Neural progenitor cell (in vitro differentiated cells): ENCODE data around the gene ESRRB. TPM values are rescaled to one million over a fixed set of nuclear protein-coding genes. Genes with fewer than 3 reads are reported as not detected.

Source experiments
- DNase-seq: peaks from one replicate; pipeline ENCODE4 v3.0.0-alpha.2; 2016; ENCODE audit warnings: low spot score
- H2AFZ ChIP-seq: fragments of 200-600 bp; sonication (generic); replicated peaks from 2 replicates; pipeline ENCODE4 v1.6.1; 2016; ENCODE audit warnings: antibody characterized with exemption
- H3F3A ChIP-seq: fragments of 200-600 bp; sonication (generic); 2 replicates; pipeline ENCODE4 v1.6.1; 2016; ENCODE audit warnings: antibody characterized with exemption, low read depth
- H3K27ac ChIP-seq: fragments of 200-600 bp; sonication (generic); 2 replicates; pipeline ENCODE4 v1.5.1; 2016; ENCODE audit warnings: mild to moderate bottlenecking
- H3K27me3 ChIP-seq: fragments of 200-600 bp; sonication (generic); 2 replicates; pipeline ENCODE4 v1.6.1; 2016; ENCODE audit warnings: mild to moderate bottlenecking, moderate library complexity
- H3K36me3 ChIP-seq: fragments of 200-600 bp; sonication (generic); 2 replicates; pipeline ENCODE4 v1.5.1; 2016
- H3K4me1 ChIP-seq: fragments of 200-600 bp; sonication (generic); 2 replicates; pipeline ENCODE4 v1.6.1; 2016; ENCODE audit warnings: mixed run types
- H3K4me2 ChIP-seq: fragments of 200-600 bp; sonication (generic); 2 replicates; pipeline ENCODE4 v1.6.1; 2016
- H3K4me3 ChIP-seq: fragments of 200-600 bp; sonication (generic); 2 replicates; pipeline ENCODE4 v1.5.1; 2016
- H3K79me2 ChIP-seq: fragments of 200-600 bp; sonication (generic); 2 replicates; pipeline ENCODE4 v1.6.1; 2016; ENCODE audit warnings: low read depth
- H3K9ac ChIP-seq: fragments of 200-600 bp; sonication (generic); 2 replicates; pipeline ENCODE4 v1.6.1; 2016
- H3K9me3 ChIP-seq: fragments of 200-600 bp; sonication (generic); 2 replicates; pipeline ENCODE4 v1.5.1; 2016; ENCODE audit warnings: low read depth
- H4K20me1 ChIP-seq: fragments of 200-600 bp; sonication (generic); 2 replicates; pipeline ENCODE4 v1.6.1; 2016; ENCODE audit warnings: low read depth
- H3K27ac Mint-ChIP-seq: 3 replicates; pipeline ENCODE4 v1.8.0; 2021; ENCODE audit warnings: mixed read lengths
- H3K27me3 Mint-ChIP-seq: 2 replicates; pipeline ENCODE4 v1.8.0; 2022; ENCODE audit warnings: low read depth, mild to moderate bottlenecking, inconsistent platforms, moderate library complexity, mixed read lengths; ENCODE audit not compliant: insufficient read depth
- H3K36me3 Mint-ChIP-seq: 3 replicates; pipeline ENCODE4 v1.8.0; 2021; ENCODE audit warnings: mixed read lengths
- H3K4me1 Mint-ChIP-seq: 3 replicates; pipeline ENCODE4 v1.8.0; 2021; ENCODE audit warnings: mixed read lengths
- H3K4me3 Mint-ChIP-seq: 3 replicates; pipeline ENCODE4 v1.8.0; 2021; ENCODE audit warnings: mild to moderate bottlenecking, moderate library complexity, mixed read lengths
- H3K9me3 Mint-ChIP-seq: 3 replicates; pipeline ENCODE4 v1.8.0; 2020; ENCODE audit warnings: mixed read lengths
- CTCF ChIP-seq: fragments of 200-600 bp; sonication (generic); IDR thresholded peaks from 2 replicates; pipeline ENCODE4 v1.5.1; 2017; ENCODE audit warnings: antibody characterized with exemption, mild to moderate bottlenecking
- EZH2 ChIP-seq: fragments of 200-600 bp; sonication (generic); IDR thresholded peaks from 2 replicates; pipeline ENCODE4 v1.6.1; 2017; ENCODE audit warnings: antibody characterized with exemption, mild to moderate bottlenecking, moderate library complexity
- EZH2phosphoT487 ChIP-seq: fragments of 200-600 bp; sonication (generic); IDR thresholded peaks from 2 replicates; pipeline ENCODE4 v1.6.1; 2017; ENCODE audit warnings: antibody characterized with exemption
- total RNA-seq: library from RNA; depleted of rRNA; stranded (reverse); fragments of >200 nt; gene quantifications from 2 replicates; pipeline ENCODE4 v1.2.3, GENCODE V29; 2015; ENCODE audit warnings: low replicate concordance

ESRRB gene
- total RNA-seq, 1 donor from 2014 or later = 1.3 TPM

DNA sequence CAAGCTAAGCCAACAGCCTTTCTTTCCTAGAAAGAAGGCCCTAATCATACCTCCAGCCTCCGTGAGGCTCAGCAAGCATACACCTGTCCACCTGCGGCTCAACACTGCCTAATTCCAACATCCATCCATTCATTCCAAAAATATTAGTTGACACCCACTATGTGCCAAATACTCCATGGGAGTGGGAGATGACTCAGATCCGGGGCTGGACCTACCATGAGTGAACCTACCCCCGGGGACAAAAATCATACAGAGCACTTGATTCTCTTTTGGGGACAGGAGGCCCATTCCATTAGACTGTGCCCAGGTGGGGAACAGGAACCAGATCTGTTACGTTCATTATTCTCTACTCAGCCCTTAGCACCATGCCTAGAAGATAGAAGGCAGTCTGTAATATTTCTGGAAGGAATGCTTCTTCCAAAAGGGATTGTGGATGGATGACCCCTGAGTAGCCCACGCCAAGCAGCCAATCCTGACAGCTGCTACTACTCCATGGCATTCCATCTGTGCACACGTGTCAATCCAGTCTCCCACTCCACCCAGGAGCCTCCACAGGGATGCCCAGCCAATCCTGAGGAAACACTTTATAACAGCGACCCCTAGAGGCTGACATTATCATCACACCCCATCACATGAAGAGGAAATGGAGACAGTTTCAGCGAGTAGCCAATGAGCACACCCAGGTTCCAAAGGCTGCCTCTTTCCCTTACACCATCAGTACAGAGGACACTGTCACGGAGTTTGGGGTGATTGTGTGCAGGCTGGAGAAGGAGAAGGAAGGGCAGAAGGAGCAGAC, 170.7 kb downstream of the ESRRB start:
- Histone ChIP-seq H2AFZ (peak overlapping the region; percentile 55), H4K20me1 (no peaks in the 10 kb centered on the region), H3K4me1 (peaks cover 17% of the 10 kb centered on the region), H3K4me2 (no peak overlapping the region), H3K9me3 (no peaks in the 10 kb centered on the region), H3K9ac (no peak overlapping the region), H3K36me3 (no peaks in the 10 kb centered on the region), H3K27ac (no peak overlapping the region), H3K27me3 (no peaks in the 10 kb centered on the region), H3K4me3 (no peak overlapping the region), H3K79me2 (no peaks in the 10 kb centered on the region), H3F3A (peaks cover 9% of the 10 kb centered on the region)
- peak; percentile 78 for DNase-seq
- Mint-ChIP-seq H3K4me3 (no peak overlapping the region), H3K27ac (no peak overlapping the region), H3K36me3 (no peaks in the 10 kb centered on the region), H3K4me1 (peaks cover 20% of the 10 kb centered on the region), H3K27me3 (no peaks in the 10 kb centered on the region), H3K9me3 (no peaks in the 10 kb centered on the region)
- no peak for TF ChIP-seq EZH2phosphoT487
- no peak for TF ChIP-seq EZH2
- TF ChIP-seq CTCF = peak; percentile 89

DNA sequence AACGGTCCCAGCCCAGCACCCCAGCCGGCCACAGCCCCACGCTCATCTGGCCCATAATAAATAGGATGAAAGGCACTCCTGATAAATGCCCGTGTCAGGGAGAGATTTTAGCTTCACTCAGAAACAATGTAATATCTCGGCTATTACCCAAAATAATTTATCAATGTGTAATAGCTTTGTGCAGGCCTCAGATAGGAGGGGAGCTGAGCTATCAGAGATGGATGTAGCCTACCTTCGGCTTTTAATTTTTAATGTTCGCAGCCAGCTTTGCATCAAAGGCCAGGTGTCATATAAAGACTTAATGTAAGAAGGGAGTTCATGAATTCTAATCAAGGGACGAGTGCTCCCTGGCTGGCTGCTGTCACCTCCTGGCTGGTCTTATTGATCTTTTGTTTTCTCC, 171.9 kb downstream of the ESRRB start:
- no peak overlapping the region for H3K9ac ChIP-seq
- no peak for DNase-seq

DNA sequence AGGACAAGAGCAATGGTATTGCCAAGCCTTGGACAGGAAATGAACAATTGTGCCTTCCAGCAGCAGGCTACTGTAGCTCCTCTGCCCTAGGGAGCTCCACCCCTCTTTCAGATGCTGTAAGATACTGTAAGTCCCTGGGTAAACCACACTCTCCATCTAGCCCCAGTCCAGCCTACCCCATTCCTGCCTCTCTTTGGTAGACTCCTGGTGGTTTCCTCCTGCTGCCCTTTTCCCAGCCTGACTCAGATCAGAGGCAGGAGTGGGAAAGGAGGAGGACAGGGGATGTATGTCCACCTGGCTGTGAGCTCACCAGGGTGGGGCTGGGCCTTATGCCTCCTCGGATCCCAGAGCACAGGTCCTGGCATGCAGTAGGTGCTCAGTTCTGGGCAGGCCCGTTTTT, 174.6 kb downstream of the ESRRB start:
- peak overlapping the region; percentile 69 for H2AFZ ChIP-seq
- no peaks in the 10 kb centered on the region for H3K36me3 ChIP-seq
- Mint-ChIP-seq H3K27me3 (no peaks in the 10 kb centered on the region), H3K27ac (peak overlapping the region; percentile 9), H3K9me3 (no peaks in the 10 kb centered on the region), H3K36me3 (no peaks in the 10 kb centered on the region), H3K4me1 (peaks cover 13% of the 10 kb centered on the region), H3K4me3 (no peak overlapping the region)
- DNase-seq = no peak
- no peak overlapping the region for H3K9ac ChIP-seq
- no peaks in the 10 kb centered on the region for H3K9me3 ChIP-seq
- H3K79me2 ChIP-seq = no peaks in the 10 kb centered on the region
- H3K27me3 ChIP-seq = no peaks in the 10 kb centered on the region
- no peak overlapping the region for H3K4me3 ChIP-seq
- H4K20me1 ChIP-seq = no peaks in the 10 kb centered on the region
- H3K4me1 ChIP-seq = peaks cover 15% of the 10 kb centered on the region
- TF ChIP-seq CTCF = no peak
- TF ChIP-seq EZH2phosphoT487 = no peak
- TF ChIP-seq EZH2 = no peak
- peaks cover 9% of the 10 kb centered on the region for H3F3A ChIP-seq
- no peak overlapping the region for H3K27ac ChIP-seq
- no peak overlapping the region for H3K4me2 ChIP-seq

More for the DNA sequence above, 171.9 kb downstream of the ESRRB start:
- no peak overlapping the region for H2AFZ ChIP-seq
- no peaks in the 10 kb centered on the region for H3K36me3 Mint-ChIP-seq
- no peak overlapping the region for H3K27ac Mint-ChIP-seq
- H3K4me3 Mint-ChIP-seq = no peak overlapping the region
- peaks cover 13% of the 10 kb centered on the region for H3K4me1 Mint-ChIP-seq
- H3K27me3 Mint-ChIP-seq = no peaks in the 10 kb centered on the region
- no peaks in the 10 kb centered on the region for H3K36me3 ChIP-seq
- H3K27me3 ChIP-seq = no peaks in the 10 kb centered on the region
- no peak overlapping the region for H3K27ac ChIP-seq
- H3K9me3 Mint-ChIP-seq = no peaks in the 10 kb centered on the region
- H3K4me3 ChIP-seq = no peak overlapping the region
- peaks cover 15% of the 10 kb centered on the region for H3K4me1 ChIP-seq
- H3K4me2 ChIP-seq = no peak overlapping the region
- H4K20me1 ChIP-seq = no peaks in the 10 kb centered on the region
- TF ChIP-seq EZH2phosphoT487 (no peak), CTCF (no peak), EZH2 (no peak)
- H3K79me2 ChIP-seq = no peaks in the 10 kb centered on the region
- no peaks in the 10 kb centered on the region for H3K9me3 ChIP-seq
- H3F3A ChIP-seq = peaks cover 9% of the 10 kb centered on the region
